H1 (cell line): ENCODE data around the gene TNFRSF1A. TPM values are rescaled to one million over a fixed set of nuclear protein-coding genes. Genes with fewer than 3 reads are reported as not detected.

Experiments
- CEBPB ChIP-seq: IDR thresholded peaks from 2 replicates; pipeline ENCODE4 v1.6.1; 2012; ENCODE audit warnings: low read depth, low read length
- CTBP2 ChIP-seq: IDR thresholded peaks from 2 replicates; pipeline ENCODE4 v1.7.0; 2011; ENCODE audit warnings: borderline replicate concordance, mild to moderate bottlenecking, moderate library complexity, mixed read lengths, low read length; ENCODE audit not compliant: insufficient read depth, insufficient read length
- EGR1 ChIP-seq: IDR thresholded peaks from 2 replicates; pipeline ENCODE4 v1.6.1; 2011; ENCODE audit warnings: low read depth, low read length, borderline replicate concordance
- EP300 ChIP-seq, 2 experiments: IDR thresholded peaks; 1 replicate in 1 of 2; 2 replicates in 1 of 2; pipeline ENCODE4 v1.6.1; 2011 to 2012; ENCODE audit warnings: low read depth in 2 of 2, low read length in 2 of 2, mild to moderate bottlenecking in 2 of 2, borderline replicate concordance in 1 of 2, inconsistent platforms in 1 of 2, moderate library complexity in 1 of 2
- EZH2 ChIP-seq: fragments of 200-600 bp; sonication (generic); IDR thresholded peaks from 2 replicates; pipeline ENCODE4 v1.7.1; 2012; ENCODE audit warnings: low read depth, mild to moderate bottlenecking, moderate library complexity, low read length, inconsistent platforms; ENCODE audit not compliant: severe bottlenecking
- GTF2F1 ChIP-seq: IDR thresholded peaks from 2 replicates; pipeline ENCODE4 v1.6.1; 2012; ENCODE audit warnings: low read depth, low read length, improper control_type of control experiment, borderline replicate concordance
- JUND ChIP-seq: IDR thresholded peaks from 2 replicates; pipeline ENCODE4 v1.6.1; 2011; ENCODE audit warnings: mild to moderate bottlenecking, improper control_type of control experiment, low read length
- POLR2A ChIP-seq, 2 experiments: IDR thresholded peaks; 1 replicate in 1 of 2; 2 replicates in 1 of 2; pipeline ENCODE4 v1.6.1; 2011; ENCODE audit warnings: low read depth in 2 of 2, low read length in 2 of 2, mild to moderate bottlenecking in 2 of 2; ENCODE audit errors: control extremely low read depth in 1 of 2
- POLR2AphosphoS5 ChIP-seq: IDR thresholded peaks from 2 replicates; pipeline ENCODE4 v1.6.1; 2011; ENCODE audit warnings: low read depth, low read length
- RAD21 ChIP-seq, 2 experiments: IDR thresholded peaks in 1 of 2; conservative IDR thresholded peaks in 1 of 2; 2 replicates each; pipeline ENCODE4 v1.6.1; 2011; ENCODE audit warnings: low read depth in 2 of 2, low read length in 2 of 2, improper control_type of control experiment in 1 of 2, inconsistent platforms in 1 of 2, mild to moderate bottlenecking in 1 of 2, moderate library complexity in 1 of 2
- RNF2 ChIP-seq: fragments of 200-900, 300-1000 bp; sonication (generic); IDR thresholded peaks from 2 replicates; pipeline ENCODE4 v1.7.1; 2016; ENCODE audit warnings: borderline replicate concordance, low read depth, mild to moderate bottlenecking, antibody characterized with exemption, low read length; ENCODE audit not compliant: poor library complexity, severe bottlenecking; ENCODE audit errors: missing control alignments
- SIRT6 ChIP-seq: IDR thresholded peaks from one replicate; pipeline ENCODE4 v1.7.1; 2012; ENCODE audit warnings: low read length, inconsistent platforms
- SP1 ChIP-seq: IDR thresholded peaks from 2 replicates; pipeline ENCODE4 v1.6.1; 2011; ENCODE audit warnings: low read depth, low read length
- TAF1 ChIP-seq: IDR thresholded peaks from 2 replicates; pipeline ENCODE4 v1.6.1; 2011; ENCODE audit warnings: mild to moderate bottlenecking, low read depth, low read length
- TEAD4 ChIP-seq: IDR thresholded peaks from 2 replicates; pipeline ENCODE4 v1.6.1; 2012; ENCODE audit warnings: low read depth, low read length, inconsistent platforms, mixed read lengths
- USF2 ChIP-seq: IDR thresholded peaks from 2 replicates; pipeline ENCODE4 v1.6.1; 2011; ENCODE audit warnings: low read length, improper control_type of control experiment
- YY1 ChIP-seq: IDR thresholded peaks from 2 replicates; pipeline ENCODE4 v1.6.1; 2011; ENCODE audit warnings: low read depth, mild to moderate bottlenecking, low read length
- ZNF274 ChIP-seq: IDR thresholded peaks from 2 replicates; pipeline ENCODE4 v1.7.0; 2012; ENCODE audit warnings: low read length, borderline replicate concordance; ENCODE audit errors: extremely low read depth
- polyA plus RNA-seq, 7 experiments: library from polyadenylated mRNA; depleted of rRNA in 3 of 7; stranded (reverse) in 5 of 7; unstranded in 2 of 7; fragments of >200 nt in 5 of 7; fragments of 200-250 nt in 2 of 7; gene quantifications; 1 replicate in 5 of 7; 2 replicates in 1 of 7; 4 replicates in 1 of 7; pipeline versions ENCODE4 v1.2.1 to v1.2.3, GENCODE V29; 2011 to 2013; ENCODE audit warnings: missing spikeins in 2 of 7, mixed read lengths in 2 of 7
- total RNA-seq: library from RNA; stranded (reverse); fragmentation: NEBNext Ultra II Directional; extraction: Animal tissue kit (Norgen Biotek cat#: 25700); gene quantifications from 2 replicates; pipeline ENCODE4 v1.2.1, GENCODE V29; 2021
- TF ChIP-seq, protein P1 (sequence below), 3 experiments: IDR thresholded peaks; 1 replicate in 2 of 3; 2 replicates in 1 of 3; pipeline versions ENCODE4 v1.5.1 to v1.6.1; 2011; ENCODE audit warnings: low read length in 3 of 3, mild to moderate bottlenecking in 3 of 3, inconsistent platforms in 2 of 3, low read depth in 1 of 3, moderate library complexity in 1 of 3; ENCODE audit not compliant: insufficient read depth in 1 of 3; ENCODE audit errors: control extremely low read depth in 1 of 3

TNFRSF1A gene
- total and polyA plus RNA-seq, 2 of the 8 experiments (the other 6 are each of a cell fraction or from before 2014, with no cell fraction given): 28.7 to 42.1 TPM

DNA sequence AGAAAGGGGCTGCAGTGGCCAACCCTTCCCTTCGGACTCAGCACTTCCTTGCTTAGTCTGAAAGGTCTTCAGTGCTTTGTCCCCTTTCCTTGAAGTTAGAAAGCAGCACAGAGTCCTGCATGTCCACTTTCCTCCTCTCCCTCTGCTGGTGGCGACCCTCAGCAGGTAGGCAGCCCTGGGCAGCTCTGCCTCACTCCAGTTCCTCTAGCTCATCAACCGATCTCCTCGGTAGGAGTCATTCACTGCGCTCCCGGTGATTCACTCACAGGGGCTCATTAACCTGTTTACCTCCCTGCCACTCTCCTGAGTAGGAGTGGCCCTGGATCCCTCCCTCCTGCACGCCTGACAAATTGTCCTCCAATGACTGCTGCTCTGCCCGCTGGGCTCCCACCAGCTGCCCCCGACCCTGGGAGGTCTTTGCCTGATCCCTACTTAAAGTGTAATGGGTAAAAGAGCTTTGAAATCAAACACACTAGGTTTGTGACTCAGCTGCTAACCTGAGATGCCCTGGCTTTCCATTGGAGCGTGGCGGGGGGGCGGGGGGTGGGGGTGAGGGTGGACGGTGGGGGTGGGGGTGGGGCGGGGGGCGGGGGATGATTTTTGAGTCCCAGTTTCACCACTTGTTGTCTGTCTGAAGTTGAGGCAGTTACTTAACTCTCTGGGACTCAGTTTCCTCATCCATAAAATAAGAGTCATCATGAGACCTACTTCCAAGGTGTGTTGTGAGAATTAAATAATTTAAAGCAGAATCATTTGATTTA, 29.3 kb upstream of the TNFRSF1A start (continued):
- TF ChIP-seq, protein P1, sequence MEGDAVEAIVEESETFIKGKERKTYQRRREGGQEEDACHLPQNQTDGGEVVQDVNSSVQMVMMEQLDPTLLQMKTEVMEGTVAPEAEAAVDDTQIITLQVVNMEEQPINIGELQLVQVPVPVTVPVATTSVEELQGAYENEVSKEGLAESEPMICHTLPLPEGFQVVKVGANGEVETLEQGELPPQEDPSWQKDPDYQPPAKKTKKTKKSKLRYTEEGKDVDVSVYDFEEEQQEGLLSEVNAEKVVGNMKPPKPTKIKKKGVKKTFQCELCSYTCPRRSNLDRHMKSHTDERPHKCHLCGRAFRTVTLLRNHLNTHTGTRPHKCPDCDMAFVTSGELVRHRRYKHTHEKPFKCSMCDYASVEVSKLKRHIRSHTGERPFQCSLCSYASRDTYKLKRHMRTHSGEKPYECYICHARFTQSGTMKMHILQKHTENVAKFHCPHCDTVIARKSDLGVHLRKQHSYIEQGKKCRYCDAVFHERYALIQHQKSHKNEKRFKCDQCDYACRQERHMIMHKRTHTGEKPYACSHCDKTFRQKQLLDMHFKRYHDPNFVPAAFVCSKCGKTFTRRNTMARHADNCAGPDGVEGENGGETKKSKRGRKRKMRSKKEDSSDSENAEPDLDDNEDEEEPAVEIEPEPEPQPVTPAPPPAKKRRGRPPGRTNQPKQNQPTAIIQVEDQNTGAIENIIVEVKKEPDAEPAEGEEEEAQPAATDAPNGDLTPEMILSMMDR (IDR thresholded peaks at IDR 0.05; ENCODE audit: control extremely low read depth in 1 of 3, insufficient read depth in 1 of 3, low read depth in 1 of 3, low read length in 3 of 3): peak in 1 of 3 experiments; percentile 32; a peak in 1 of 4 replicates
- TF ChIP-seq GTF2F1 (no peak), EP300 (IDR thresholded peaks at IDR 0.05; ENCODE audit: borderline replicate concordance in 1 of 2, low read depth in 2 of 2, low read length in 2 of 2) (peak in 1 of 2 experiments; percentile 65; a peak in 1 of 3 replicates), RNF2 (no peak), EGR1 (no peak), TAF1 (peak; percentile 60), EZH2 (no peak), SIRT6 (no peak), CEBPB (no peak), POLR2AphosphoS5 (peak; percentile 79), USF2 (no peak), POLR2A (IDR thresholded peaks at IDR 0.05; ENCODE audit: control extremely low read depth in 1 of 2, low read depth in 2 of 2, low read length in 2 of 2) (no peak; a peak in 1 of 3 replicates), ZNF274 (no peak), CTBP2 (no peak), JUND (0 out of 2 replicates have a peak, but pooled peaks have one; percentile 43), TEAD4 (no peak), RAD21 (IDR thresholded peaks at IDR 0.05 in 1 of 2, conservative IDR thresholded peaks at IDR 0.05 in 1 of 2; ENCODE audit: low read depth in 2 of 2, low read length in 2 of 2) (no peak; a peak in 1 of 4 replicates), SP1 (peak; percentile 53; the same call in 1 of the 2 replicates), YY1 (no peak)
- TF ChIP-seq, all 59 proteins: peak for 11
